Adipose tissue (tissue), 3 donors: Measurements from ENCODE around the gene CDC42EP4. TPM values are rescaled to one million over a fixed set of nuclear protein-coding genes. Genes with fewer than 3 reads are reported as not detected.
"Not testable (repeated sequence)": the region's sequence is repeated elsewhere in the genome, so short reads cannot be mapped to it uniquely, and the experiment has no call there.

Experiments
- H3K27ac ChIP-seq: one replicate; pipeline ENCODE4 v1.5.1; 2013; ENCODE audit warnings: low read depth, low read length
- WGBS, 3 donors: extraction: QIAGEN DNeasy Blood & Tissue Kit; methylation state at CpG; one replicate each; pipeline ENCODE4 v1.1.7; 2013; 5-methylcytosine and 5-hydroxymethylcytosine counted together
- polyA plus RNA-seq, 3 donors: library from polyadenylated mRNA; stranded (reverse); fragments of 200-250 nt; gene quantifications; one replicate each; pipeline ENCODE4 v1.2.3, GENCODE V29; 2013
- donor health status: healthy with polysubstance abuse.
- donor health status: Bipolar disorder and iron deficiency.
- donor health status: healthy.

CDC42EP4 gene
- polyA plus RNA-seq, 3 donors: 52.6 to 302 (median 138) TPM

GRCh38 chr17:73346501-73347162, 34.8 kb upstream of the CDC42EP4 start:
- H3K27ac ChIP-seq: no peak overlapping the region
- 72 to 87% (median 83%) methylated on average over 12 of the region's 12 CpGs for WGBS, 3 donors

GRCh38 chr17:73343739-73344454, 32.1 kb upstream of the CDC42EP4 start:
- no peak overlapping the region for H3K27ac ChIP-seq
- 64 to 66% (median 66%) methylated on average over 11 of the region's 11 CpGs for WGBS, 3 donors

GRCh38 chr17:73343168-73343634, 31.4 kb upstream of the CDC42EP4 start:
- H3K27ac ChIP-seq: no peak overlapping the region
- WGBS, 3 donors: 28 to 62% (median 44%) methylated on average over 17 of the region's 17 CpGs

GRCh38 chr17:73342541-73343167, 30.9 kb upstream of the CDC42EP4 start:
- no peak overlapping the region for H3K27ac ChIP-seq
- 35 to 40% (median 39%) methylated on average over 7 of the region's 7 CpGs for WGBS, 3 donors

GRCh38 chr17:73342050-73342522, 30.3 kb upstream of the CDC42EP4 start:
- WGBS, 3 donors: 39 to 60% (median 56%) methylated on average over 12 of the region's 12 CpGs
- H3K27ac ChIP-seq: no peak overlapping the region

- WGBS, 3 donors: 64 to 65% (median 64%) methylated on average over 15 of the region's 15 CpGs
- no peak overlapping the region for H3K27ac ChIP-seq
Observed at GRCh38 chr17:73341350-73342049, 29.7 kb upstream of the CDC42EP4 start.

GRCh38 chr17:73340093-73340596, 28.3 kb upstream of the CDC42EP4 start:
- WGBS, 3 donors: 56 to 88% (median 56%) methylated on average over 7 of the region's 7 CpGs

GRCh38 chr17:73338566-73339197, 26.9 kb upstream of the CDC42EP4 start:
- 86 to 89% (median 87%) methylated on average over 22 of the region's 22 CpGs for WGBS, 3 donors

More at GRCh38 chr17:73340093-73340596, 28.3 kb upstream of the CDC42EP4 start:
- no peak overlapping the region for H3K27ac ChIP-seq

GRCh38 chr17:73338050-73338521, 26.3 kb upstream of the CDC42EP4 start:
- peak overlapping the region; percentile 6 for H3K27ac ChIP-seq
- 68 to 79% (median 71%) methylated on average over 8 to 13 of the region's 13 CpGs for WGBS, 3 donors

More at GRCh38 chr17:73338566-73339197, 26.9 kb upstream of the CDC42EP4 start:
- H3K27ac ChIP-seq: peak overlapping the region; percentile 6

GRCh38 chr17:73337330-73337710, 25.5 kb upstream of the CDC42EP4 start:
- H3K27ac ChIP-seq: no peak overlapping the region
- 74 to 83% (median 79%) methylated on average over 4 of the region's 4 CpGs for WGBS, 3 donors

GRCh38 chr17:73336408-73337329, 24.9 kb upstream of the CDC42EP4 start:
- H3K27ac ChIP-seq: no peak overlapping the region
- 75 to 88% (median 83%) methylated on average over 13 of the region's 13 CpGs for WGBS, 3 donors

- no peak overlapping the region for H3K27ac ChIP-seq
- WGBS, 3 donors: 82 to 86% (median 86%) methylated on average over 12 of the region's 12 CpGs
Observed at GRCh38 chr17:73335591-73336407, 24.0 kb upstream of the CDC42EP4 start.

- WGBS, 3 donors: 71 to 83% (median 81%) methylated on average over 12 of the region's 12 CpGs
Observed at GRCh38 chr17:73334771-73335513, 23.1 kb upstream of the CDC42EP4 start.

GRCh38 chr17:73333445-73333844, 21.6 kb upstream of the CDC42EP4 start:
- WGBS, 3 donors: 55 to 94% (median 69%) methylated on average over 9 of the region's 9 CpGs
- not testable (repeated sequence) for H3K27ac ChIP-seq

More at GRCh38 chr17:73334771-73335513, 23.1 kb upstream of the CDC42EP4 start:
- no peak overlapping the region for H3K27ac ChIP-seq

GRCh38 chr17:73331060-73331459, 19.3 kb upstream of the CDC42EP4 start:
- WGBS, 3 donors: 74 to 93% (median 79%) methylated on average over 3 of the region's 3 CpGs
- no peak overlapping the region for H3K27ac ChIP-seq
